D721Med (cell line): ENCODE measurements around the gene CES1.
"Not testable (repeated sequence)": the region's sequence is repeated elsewhere in the genome, so short reads cannot be mapped to it uniquely, and the experiment has no call there.

Source experiments
- DNase-seq: peaks from one replicate; pipeline ENCODE4 v3.0.0; 2011; ENCODE audit warnings: low spot score; ENCODE audit not compliant: insufficient read length
- FAIRE-seq: peaks from 2 replicates; lab custom pipeline; 2011; peaks lifted over from hg19 to GRCh38; lab: Jason Lieb, UNC
- TF ChIP-seq, protein P1 (sequence below): IDR thresholded peaks from 2 replicates; pipeline ENCODE4 v1.5.1; 2012; ENCODE audit warnings: mild to moderate bottlenecking, control low read depth; ENCODE audit not compliant: insufficient read depth; ENCODE audit errors: missing control alignments

Gene CES1

GRCh38 chr16:55868980-55869379, 36.1 kb upstream of the CES1 start:
- no peak for DNase-seq
- TF ChIP-seq, protein P1, sequence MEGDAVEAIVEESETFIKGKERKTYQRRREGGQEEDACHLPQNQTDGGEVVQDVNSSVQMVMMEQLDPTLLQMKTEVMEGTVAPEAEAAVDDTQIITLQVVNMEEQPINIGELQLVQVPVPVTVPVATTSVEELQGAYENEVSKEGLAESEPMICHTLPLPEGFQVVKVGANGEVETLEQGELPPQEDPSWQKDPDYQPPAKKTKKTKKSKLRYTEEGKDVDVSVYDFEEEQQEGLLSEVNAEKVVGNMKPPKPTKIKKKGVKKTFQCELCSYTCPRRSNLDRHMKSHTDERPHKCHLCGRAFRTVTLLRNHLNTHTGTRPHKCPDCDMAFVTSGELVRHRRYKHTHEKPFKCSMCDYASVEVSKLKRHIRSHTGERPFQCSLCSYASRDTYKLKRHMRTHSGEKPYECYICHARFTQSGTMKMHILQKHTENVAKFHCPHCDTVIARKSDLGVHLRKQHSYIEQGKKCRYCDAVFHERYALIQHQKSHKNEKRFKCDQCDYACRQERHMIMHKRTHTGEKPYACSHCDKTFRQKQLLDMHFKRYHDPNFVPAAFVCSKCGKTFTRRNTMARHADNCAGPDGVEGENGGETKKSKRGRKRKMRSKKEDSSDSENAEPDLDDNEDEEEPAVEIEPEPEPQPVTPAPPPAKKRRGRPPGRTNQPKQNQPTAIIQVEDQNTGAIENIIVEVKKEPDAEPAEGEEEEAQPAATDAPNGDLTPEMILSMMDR: no peak
- no peak for FAIRE-seq

DNA sequence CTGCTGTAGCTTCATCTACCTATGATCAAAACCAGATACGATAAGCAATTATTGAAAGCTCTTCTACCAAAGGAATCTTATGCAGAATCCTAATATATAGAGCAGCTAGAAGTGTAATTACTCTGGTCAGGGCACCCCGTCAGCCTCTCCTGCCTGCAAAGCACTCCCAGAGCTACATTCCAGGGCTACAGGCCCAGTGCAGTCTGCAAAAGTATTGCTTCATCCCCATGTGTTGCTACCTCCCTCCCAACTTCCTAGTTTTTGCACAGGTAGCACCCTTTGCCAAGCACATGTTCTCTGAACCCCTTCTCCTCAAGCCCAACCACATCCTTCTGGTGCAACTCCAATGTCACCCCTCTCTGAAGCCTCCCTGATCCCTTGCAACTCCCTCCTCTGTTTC, 35.2 kb upstream of the CES1 start:
- TF ChIP-seq, protein P1: no peak
- no peak for FAIRE-seq
- no peak for DNase-seq

DNA sequence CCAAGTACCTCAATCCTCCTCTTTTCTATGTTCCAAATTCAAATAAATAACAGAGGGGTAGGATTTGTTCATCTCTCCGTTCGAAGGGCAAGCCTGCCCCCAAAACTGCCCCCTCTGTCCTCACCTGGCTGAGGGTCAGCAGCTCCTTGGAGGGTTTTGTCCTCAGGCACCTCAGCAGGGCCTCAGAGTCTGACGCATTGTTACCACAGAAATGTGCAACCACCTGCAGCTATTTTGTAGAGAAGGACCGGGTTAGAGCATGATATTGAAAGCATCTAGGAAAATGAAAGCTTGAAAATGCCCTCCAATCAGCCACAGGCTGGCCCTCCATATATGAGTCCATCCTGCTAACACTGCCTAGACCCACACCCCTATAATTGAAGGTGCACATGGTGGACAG, 28.4 kb upstream of the CES1 start:
- TF ChIP-seq, protein P1: no peak
- FAIRE-seq (no peak), DNase-seq (no peak)

DNA sequence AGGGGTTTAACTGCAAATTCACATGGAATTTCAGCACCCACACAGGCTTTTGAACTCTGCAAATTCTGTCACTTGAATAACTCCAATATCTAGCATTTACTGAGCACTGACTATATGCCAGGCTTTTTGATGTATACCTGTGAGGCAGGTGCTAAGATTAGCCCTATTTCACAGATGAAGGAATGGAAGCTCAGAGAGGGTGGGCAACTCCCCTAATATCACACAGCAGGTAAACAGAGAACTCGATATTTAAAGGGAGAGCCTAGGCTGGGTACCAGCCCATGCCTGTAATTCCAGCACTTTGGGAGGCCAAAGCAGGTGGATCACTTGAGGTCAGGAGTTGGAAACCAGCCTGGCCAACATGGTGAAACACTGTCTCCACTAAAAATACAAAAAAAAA, 24.8 kb upstream of the CES1 start:
- DNase-seq, FAIRE-seq: not testable (repeated sequence)

DNA sequence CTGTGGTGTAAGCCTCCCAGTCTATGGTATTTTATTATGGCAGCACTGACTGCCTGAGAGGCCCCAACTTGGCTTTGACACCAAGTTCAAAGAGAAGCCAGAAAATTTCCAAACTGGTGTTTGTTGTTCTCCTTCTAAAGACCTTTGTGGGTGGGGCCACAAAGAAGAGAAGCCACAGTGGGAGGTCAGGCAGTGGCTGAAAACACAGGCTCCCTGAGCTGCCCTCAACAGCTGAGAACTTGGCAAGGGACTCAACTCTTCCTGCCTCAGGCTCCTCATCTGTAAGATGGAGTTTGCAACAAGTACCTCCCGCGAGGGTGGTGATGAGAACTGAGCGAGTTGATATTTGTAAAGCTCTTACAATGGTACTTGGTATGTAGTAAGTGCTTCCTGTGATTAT, 24.1 kb upstream of the CES1 start:
- no peak for FAIRE-seq
- no peak for DNase-seq
- TF ChIP-seq, protein P1: no peak

GRCh38 chr16:55853114-55853513, 20.2 kb upstream of the CES1 start:
- FAIRE-seq (no peak), DNase-seq (no peak)
- TF ChIP-seq, protein P1: no peak

DNA sequence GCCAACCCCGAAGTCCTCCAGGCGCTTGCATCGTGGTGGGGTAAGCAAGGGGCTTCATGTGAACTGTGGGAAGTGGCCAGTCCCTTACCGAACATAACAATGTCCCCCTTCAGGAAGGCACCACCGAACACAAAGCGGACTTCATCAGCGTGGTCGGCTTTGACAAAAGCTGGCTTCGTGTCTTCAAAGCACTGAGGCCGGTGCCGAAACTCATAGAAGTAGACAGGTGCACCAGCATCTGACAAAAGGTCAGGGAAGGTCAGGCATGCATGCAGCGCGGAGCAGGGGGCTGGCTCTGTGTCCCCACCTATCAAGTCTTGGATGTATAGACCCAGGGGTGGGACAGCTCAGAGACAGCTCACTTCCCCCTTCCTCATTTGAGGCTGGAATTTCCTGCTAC, 16.6 kb upstream of the CES1 start:
- FAIRE-seq (no peak), DNase-seq (no peak)
- TF ChIP-seq, protein P1: no peak
